Gastrocnemius medialis (tissue), 4 donors: Measurements from ENCODE around the gene CEBPG. TPM values are rescaled to one million over a fixed set of nuclear protein-coding genes. Genes with fewer than 3 reads are reported as not detected.
A peak's percentile ranks its signal among the peaks of the same experiment; 100 is the strongest.

Source experiments
- ATAC-seq, 2 donors: fragments of 150-250 bp; one replicate each; pipeline ENCODE4 v1.9.1; 2016
- DNase-seq, 2 donors: peaks; one replicate each; pipeline ENCODE4 v3.0.0-alpha.2; 2019
- H3K27ac ChIP-seq, 4 donors: fragments of 200-600 bp; sonication (generic); 1 replicate in 1 of 4; 2 replicates in 3 of 4; pipeline ENCODE4 v1.5.1; 2016 to 2018; ENCODE audit warnings: mild to moderate bottlenecking in 2 of 4, moderate library complexity in 1 of 4
- H3K27me3 ChIP-seq, 3 donors: fragments of 200-600 bp; sonication (generic) in 2 of 3; 1 replicate in 1 of 3; 2 replicates in 2 of 3; pipeline versions ENCODE4 v1.5.1 to v1.6.0; 2016 to 2019; ENCODE audit warnings: mild to moderate bottlenecking in 1 of 3, moderate library complexity in 1 of 3
- H3K36me3 ChIP-seq, 2 donors: fragments of 200-600 bp; sonication (generic) in 1 of 2; one replicate each; pipeline ENCODE4 v1.5.1; 2017 to 2018
- H3K4me1 ChIP-seq, 2 donors: fragments of 200-600 bp; sonication (generic) in 1 of 2; one replicate each; pipeline ENCODE4 v1.5.1; 2016 to 2017; ENCODE audit warnings: mild to moderate bottlenecking in 2 of 2
- H3K4me3 ChIP-seq, 4 donors: fragments of 200-600 bp; sonication (generic) in 3 of 4; 1 replicate in 1 of 4; 2 replicates in 3 of 4; pipeline ENCODE4 v1.5.1; 2016 to 2019; ENCODE audit warnings: mild to moderate bottlenecking in 2 of 4
- H3K9me3 ChIP-seq, 3 donors: fragments of 200-600 bp; sonication (generic) in 2 of 3; 1 replicate in 1 of 3; 2 replicates in 2 of 3; pipeline ENCODE4 v1.5.1; 2016 to 2019
- CTCF ChIP-seq, 5 experiments: fragments of 450-650 bp in 3 of 5; fragments of 200-600 bp in 2 of 5; sonication (generic) in 2 of 5; IDR thresholded peaks in 4 of 5; conservative IDR thresholded peaks in 1 of 5; 1 replicate in 4 of 5; 2 replicates in 1 of 5; pipeline ENCODE4 v1.5.1; 2016 to 2019; ENCODE audit warnings: antibody characterized with exemption in 5 of 5, mild to moderate bottlenecking in 3 of 5, moderate library complexity in 3 of 5
- POLR2A ChIP-seq, 2 donors: fragments of 450-650 bp; IDR thresholded peaks; one replicate each; pipeline ENCODE4 v1.6.1; 2017; ENCODE audit warnings: antibody characterized with exemption in 2 of 2, mild to moderate bottlenecking in 2 of 2, moderate library complexity in 2 of 2
- in situ Hi-C, 4 donors: fragments of 200-750 bp; cut with MboI; loops; one replicate each; pipeline versions ENCODE4 v1.15.0 to v1.8.0; 2017; ENCODE audit warnings: low sequenced_read_pairs in 4 of 4
- intact Hi-C: fragments of 100-400 bp; cut with DNase I; formaldehyde crosslinking; loops from one replicate; pipeline ENCODE4 v1.15.1; 2023; ENCODE audit warnings: low total_unique reads
- total RNA-seq, 4 donors: library from RNA; depleted of rRNA; stranded (reverse); fragments of >200 nt; gene quantifications; one replicate each; pipeline versions ENCODE4 v1.1.0 to v1.2.3, GENCODE V29; 2016

The CEBPG gene
- total RNA-seq, 4 donors from 2014 or later: 44.2 to 50.1 (median 46.1) TPM

GRCh38 chr19:33400856-33401682 is 27.6 kb downstream of the CEBPG start:
- no peak overlapping the region for H3K27ac ChIP-seq
- DNase-seq (peak in 1 of 2 donors; percentile 6), ATAC-seq (no peak)
- intact Hi-C loops (no loop called here), in situ Hi-C loops (no loop called here)
- no peaks in the 10 kb centered on the region for H3K27me3 ChIP-seq
- H3K36me3 ChIP-seq: no peaks in the 10 kb centered on the region
- H3K4me1 ChIP-seq: peaks cover under 1 to 16% of the 10 kb centered on the region in 2 donors
- TF ChIP-seq CTCF (IDR thresholded peaks at IDR 0.05 in 4 of 5, conservative IDR thresholded peaks at IDR 0.05 in 1 of 5): no peak
- no peak for TF ChIP-seq POLR2A (IDR thresholded peaks at IDR 0.05)
- H3K4me3 ChIP-seq: no peak overlapping the region
- no peaks in the 10 kb centered on the region for H3K9me3 ChIP-seq

DNA sequence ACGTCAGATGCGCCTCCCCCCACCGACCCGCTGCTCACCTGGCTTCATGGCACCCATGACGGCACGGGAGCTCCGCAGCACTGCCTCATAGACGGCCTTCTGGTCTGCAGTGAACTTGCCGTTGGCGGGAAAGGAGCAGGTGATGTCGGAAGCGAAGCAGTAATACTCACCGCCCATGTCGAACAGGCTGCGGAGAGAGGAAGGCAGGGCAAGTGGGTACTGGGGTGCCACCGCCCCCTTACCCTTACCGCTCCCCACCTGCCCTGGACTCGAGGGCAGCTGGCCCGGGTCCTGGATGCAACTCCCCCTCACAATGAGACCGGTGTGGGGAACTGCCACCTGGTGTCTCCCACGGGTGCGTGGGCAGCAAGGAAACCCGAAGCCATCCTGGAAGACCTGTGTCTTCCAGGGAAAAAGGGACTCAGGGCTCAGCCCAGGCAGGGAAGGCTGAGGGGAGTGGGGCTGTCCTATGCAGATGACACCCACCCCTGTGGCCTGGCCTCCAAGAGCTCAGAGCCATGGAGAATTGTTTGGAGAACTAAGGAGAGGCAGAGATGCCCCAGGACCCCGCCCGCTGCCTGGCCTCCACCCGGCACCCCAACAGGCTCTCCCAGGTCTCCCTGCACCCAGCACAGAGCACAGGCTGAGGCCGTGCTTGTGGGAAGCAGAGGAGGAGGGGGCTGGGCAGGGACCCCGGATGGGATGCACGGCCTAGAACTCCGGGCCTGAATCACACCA is 28.3 kb downstream of the CEBPG start:
- DNase-seq: peak in 1 of 2 donors; percentile 7
- in situ Hi-C loops: no loop called here
- no peak overlapping the region for H3K4me3 ChIP-seq
- no peak overlapping the region for H3K27ac ChIP-seq
- no peaks in the 10 kb centered on the region for H3K27me3 ChIP-seq
- no peaks in the 10 kb centered on the region for H3K36me3 ChIP-seq
- TF ChIP-seq POLR2A (IDR thresholded peaks at IDR 0.05) (no peak), CTCF (IDR thresholded peaks at IDR 0.05 in 4 of 5, conservative IDR thresholded peaks at IDR 0.05 in 1 of 5) (no peak)
- ATAC-seq: no peak
- no peaks in the 10 kb centered on the region for H3K9me3 ChIP-seq
- intact Hi-C loops: no loop called here
- peaks cover 7 to 9% of the 10 kb centered on the region in 2 donors for H3K4me1 ChIP-seq

- in situ Hi-C loops: no loop called here
- H3K9me3 ChIP-seq: no peaks in the 10 kb centered on the region
- TF ChIP-seq POLR2A (IDR thresholded peaks at IDR 0.05): no peak
- TF ChIP-seq CTCF (IDR thresholded peaks at IDR 0.05 in 4 of 5, conservative IDR thresholded peaks at IDR 0.05 in 1 of 5): peak in 1 of 5 experiments; percentile 15
- H3K27me3 ChIP-seq: no peaks in the 10 kb centered on the region
- intact Hi-C loops: no loop called here
- H3K4me1 ChIP-seq: peaks cover 3 to 7% of the 10 kb centered on the region in 2 donors
- no peak overlapping the region for H3K27ac ChIP-seq
- no peak for ATAC-seq
- DNase-seq: no peak
- no peaks in the 10 kb centered on the region for H3K36me3 ChIP-seq
- no peak overlapping the region for H3K4me3 ChIP-seq
Measured at GRCh38 chr19:33402421-33403220, 29.1 kb downstream of the CEBPG start.

- Histone ChIP-seq H3K4me3 (no peak overlapping the region), H3K9me3 (no peaks in the 10 kb centered on the region), H3K36me3 (no peaks in the 10 kb centered on the region), H3K4me1 (peaks cover 0 to 7% of the 10 kb centered on the region in 2 donors), H3K27ac (no peak overlapping the region), H3K27me3 (no peaks in the 10 kb centered on the region)
- no peak for TF ChIP-seq CTCF (IDR thresholded peaks at IDR 0.05 in 4 of 5, conservative IDR thresholded peaks at IDR 0.05 in 1 of 5)
- TF ChIP-seq POLR2A (IDR thresholded peaks at IDR 0.05): no peak
- intact Hi-C loops: no loop called here
- DNase-seq (peak in 1 of 2 donors; percentile 10), ATAC-seq (no peak)
- in situ Hi-C loops: no loop called here
Measured at GRCh38 chr19:33403221-33403972, 29.9 kb downstream of the CEBPG start.
